Measurements from ENCODE around the gene LSM10.

LSM10 gene

DNA sequence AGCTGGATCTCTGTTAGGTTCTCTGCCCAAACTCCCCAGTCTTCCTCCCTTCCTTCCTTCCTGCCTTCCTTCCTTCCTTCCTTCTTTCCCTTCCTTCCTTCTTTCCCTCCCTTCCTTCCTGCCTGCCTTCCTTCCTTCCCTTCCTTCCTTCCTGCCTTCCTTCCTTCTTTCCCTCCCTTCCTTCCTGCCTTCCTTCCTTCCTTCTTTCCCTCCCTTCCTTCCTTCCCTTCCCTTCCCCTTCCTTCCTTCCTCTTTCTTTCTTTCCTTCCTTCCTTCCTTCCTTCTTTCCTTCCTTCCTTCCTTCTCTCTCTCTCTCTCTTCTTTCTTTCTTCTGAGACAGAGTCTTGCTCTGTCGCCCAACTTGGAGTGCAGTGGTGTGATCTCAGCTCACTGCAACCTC is 8.7 kb upstream of the LSM10 start:
- no peak for DNase-seq

DNA sequence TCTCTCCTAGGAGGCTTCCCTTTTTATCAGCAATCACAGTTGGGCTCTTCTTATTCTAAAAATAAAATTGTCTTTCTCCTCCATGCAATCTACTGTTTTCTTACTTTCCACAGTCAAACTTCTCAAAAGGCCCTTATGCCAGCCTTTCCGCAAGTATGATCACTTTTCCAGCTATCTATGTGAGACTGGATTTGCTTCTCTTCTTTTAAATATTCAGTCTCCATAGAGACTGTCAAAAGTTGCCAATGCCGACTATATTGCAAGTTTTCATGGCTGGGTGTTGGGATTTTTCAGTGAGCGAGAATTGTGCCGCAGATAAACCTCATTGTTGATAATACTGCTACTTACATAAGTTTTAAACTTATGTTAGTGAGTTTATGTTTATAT is 4.8 kb upstream of the LSM10 start:
- no peak for DNase-seq

DNA sequence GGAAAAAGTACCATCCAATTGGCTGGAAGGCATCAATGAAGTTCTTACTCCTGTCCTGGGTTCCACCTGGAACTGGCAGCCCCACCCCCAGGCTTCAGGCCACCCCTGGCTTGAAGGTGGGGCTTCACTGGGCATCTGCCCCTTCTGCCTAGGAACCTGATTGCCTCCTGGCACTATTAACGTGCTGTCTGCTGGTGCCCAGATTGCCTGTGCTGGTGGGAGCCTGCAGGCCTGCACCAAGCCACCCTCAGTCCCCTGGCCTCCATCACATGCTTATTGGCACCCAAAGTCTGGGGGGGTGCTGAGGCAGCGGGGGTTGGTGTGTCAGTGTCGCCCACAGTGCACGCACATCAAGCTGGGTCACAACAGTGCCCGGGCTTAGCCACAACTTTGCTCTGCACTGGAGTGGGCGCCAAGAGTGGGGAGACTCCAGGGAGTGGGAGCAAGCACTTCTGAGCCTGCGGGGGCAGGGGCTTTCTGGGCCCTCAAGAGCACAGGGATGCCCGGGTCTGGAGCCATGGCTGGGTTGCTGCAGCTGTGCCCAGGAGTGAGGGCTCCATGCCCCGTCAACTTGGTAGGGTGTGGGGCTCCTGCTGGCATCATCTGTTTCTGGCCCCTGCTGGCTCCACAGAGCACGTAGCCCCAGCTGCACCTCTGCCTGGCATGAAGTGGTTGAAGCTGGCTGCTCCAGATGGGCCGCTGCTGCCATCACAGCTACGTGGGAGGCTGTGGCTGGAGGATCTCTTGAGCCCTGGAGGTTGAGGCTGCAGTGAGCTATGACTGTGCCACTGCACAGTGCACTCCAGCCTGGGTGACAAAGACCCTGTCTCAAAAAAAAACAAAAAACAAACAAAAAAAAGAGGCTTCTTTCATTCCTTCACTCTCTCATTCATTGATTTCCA is 4.1 kb upstream of the LSM10 start:
- DNase-seq, result no peak

DNA sequence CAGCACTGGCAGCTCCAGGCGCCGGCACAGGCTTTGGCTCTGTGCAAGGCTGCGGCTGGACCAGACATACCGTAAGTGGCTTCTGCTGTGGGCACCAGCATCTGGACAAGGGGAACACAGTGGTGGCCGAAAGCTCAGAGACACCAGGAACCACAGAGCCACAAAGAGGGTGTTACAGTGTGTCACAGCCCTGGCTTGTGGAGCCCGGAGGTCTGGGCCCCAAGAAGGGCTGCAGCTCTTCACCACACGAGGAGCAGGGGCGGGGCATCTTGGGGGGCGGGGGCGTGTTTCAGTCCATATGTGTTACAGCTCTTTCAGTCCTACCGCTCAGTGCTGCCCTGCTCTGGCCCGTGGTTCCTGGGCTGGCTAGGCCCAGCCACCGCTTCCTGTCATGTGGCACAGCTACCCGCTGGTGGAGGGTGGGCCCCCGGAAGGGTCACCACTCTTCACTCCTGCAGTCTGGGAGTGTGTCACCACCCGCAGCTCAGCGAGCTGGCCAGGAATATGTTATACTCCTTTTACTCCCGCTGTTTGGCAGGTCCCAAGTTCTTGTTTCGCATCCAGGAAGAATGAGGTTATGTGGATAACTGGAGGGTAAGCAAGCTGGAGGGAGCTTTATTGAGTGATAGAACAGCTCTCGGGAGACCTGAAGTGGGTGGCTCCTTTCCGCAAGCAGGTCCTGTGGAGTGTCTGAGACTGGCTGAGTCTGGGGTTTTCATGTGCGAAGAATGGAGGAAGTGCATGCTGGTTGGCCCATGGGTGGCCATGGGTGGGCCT is 3.3 kb upstream of the LSM10 start:
- no peak for DNase-seq

DNA sequence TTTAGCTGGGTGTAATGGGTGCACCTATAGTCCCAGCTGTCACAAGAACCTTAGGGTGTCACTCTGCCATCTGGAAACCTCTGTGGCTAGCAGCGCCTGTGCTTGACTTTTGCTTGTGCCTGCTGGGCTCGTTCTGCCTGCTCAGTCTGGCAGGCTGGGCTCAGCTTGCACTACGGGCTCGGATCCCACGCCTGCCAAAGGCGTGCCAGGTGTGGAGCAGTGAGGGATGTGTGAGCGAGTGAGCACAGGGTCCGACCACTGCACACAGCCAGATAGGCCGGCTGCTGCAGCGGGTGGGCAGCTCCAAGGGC is 2.8 kb upstream of the LSM10 start:
- no peak for DNase-seq

DNA sequence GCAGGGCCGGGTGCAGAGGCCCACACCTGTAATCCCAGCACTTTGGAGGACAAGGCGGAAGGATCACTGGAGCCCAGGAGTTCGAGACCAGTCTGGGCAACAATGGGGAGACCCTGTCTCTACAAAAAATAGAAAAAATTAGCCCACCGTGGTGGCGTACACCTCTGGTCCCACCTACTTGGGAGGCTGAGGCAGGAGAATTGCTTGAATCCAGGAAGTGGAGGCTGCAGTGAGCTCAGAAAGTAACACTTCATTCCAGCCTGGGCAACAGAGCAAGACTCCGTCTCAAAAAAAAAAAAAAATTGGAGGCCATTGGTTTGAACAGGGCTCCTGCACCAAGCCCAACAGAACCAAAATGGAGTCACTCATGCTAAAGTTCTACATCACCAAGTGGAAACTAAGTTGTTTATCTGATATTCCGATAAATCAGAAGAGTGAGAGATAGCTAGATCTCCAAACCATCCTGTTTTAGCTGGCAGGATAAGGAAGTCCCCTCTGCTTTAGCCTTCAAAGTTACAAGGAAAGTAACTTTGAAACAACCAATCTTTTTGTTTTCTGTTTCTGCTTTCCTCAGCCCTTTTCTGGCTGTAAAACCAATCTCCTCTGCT is 766 bp upstream of the LSM10 start:
- DNase-seq, result no peak

DNA sequence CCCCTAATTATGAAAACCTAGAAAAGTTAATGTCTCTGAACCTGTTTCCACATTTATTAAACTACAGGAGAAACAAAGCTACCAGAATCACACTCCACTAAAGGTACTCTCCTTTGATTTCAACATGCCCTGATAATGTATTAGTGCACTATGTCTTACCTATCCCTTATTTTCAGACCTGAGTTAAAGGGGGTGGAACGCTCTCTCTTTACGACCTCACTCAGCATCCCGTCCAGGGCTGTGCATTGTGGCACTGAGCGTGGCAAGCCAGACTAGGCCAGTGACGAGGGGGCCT is 678 bp downstream of the LSM10 start:
- no peak for DNase-seq

DNA sequence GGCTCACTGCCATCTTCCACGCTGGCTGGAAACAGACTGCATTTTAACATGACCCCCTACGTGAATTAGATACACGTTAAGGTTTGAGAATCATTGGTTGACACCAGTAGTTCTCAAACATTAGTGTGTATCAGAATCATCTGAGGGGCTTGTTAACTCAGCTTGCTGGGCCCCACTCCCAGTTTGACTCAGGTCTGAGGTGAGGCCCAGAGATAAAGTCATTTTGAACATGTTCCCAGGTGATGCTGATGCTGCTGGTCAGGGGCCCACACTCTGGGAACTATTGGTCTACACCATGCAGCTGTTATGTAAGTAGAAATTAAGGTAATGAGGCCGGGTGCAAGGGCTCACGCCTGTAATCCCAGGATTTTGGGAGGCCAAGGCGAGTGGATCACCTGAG is 1.3 kb downstream of the LSM10 start:
- no peak for DNase-seq

DNA sequence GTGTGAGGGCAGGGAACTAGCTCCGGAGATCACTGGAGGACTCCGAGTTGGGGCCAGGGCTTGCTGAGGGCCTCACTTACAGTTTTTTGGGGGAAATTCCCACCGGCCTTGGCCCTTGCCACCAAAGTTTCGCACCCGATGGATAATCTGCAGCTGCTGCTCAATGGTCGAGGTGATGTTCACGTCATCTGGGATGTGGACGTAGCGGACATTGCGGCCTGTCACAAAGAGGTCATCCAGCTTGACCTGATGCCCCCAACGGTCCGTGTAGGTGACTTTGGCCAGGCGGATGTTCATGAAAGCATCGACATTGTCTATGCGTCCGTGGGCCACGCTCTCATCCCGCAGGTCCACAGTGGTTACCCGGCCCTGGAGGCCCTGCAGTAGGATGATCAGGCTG is 4.0 kb downstream of the LSM10 start:
- DNase-seq, result no peak

DNA sequence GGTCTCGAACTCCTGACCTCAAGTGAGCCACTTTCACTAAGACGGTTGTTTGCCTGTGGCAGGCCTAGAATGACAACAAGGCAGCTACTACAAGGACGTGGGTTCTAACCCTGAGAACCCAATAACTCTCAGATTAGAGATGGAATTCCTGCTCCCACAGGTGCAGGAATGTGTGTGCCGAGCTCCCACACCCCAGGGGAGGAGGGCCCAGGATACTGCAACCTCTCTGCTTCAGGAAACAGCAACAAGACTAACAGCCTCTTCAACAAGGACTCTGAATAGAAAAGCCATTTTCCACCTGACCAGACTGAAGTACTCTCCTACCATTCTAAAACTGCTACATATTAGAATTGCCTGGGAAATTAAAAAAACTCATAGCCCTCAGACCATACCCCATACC is 4.9 kb downstream of the LSM10 start:
- no peak for DNase-seq

DNA sequence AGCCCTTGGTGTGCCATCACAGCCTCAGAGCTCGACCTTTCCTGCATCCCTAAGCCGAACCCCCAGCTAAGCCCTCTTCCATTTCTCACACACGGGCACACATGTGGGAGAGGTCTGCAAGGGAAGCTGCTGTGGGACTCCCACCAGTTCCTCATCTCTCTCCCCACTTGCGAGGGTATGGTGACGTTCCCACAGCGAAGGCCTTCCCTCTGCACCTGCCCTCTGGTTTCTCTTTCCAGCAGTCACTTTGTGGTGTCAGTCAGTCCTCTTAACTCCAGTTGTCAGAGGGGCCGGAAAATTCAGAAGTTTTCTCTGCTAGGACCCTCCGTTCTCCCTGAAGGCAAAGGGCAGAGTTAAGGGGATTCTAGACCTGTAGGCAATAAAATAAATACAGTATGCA is 6.4 kb downstream of the LSM10 start:
- DNase-seq, result no peak

DNA sequence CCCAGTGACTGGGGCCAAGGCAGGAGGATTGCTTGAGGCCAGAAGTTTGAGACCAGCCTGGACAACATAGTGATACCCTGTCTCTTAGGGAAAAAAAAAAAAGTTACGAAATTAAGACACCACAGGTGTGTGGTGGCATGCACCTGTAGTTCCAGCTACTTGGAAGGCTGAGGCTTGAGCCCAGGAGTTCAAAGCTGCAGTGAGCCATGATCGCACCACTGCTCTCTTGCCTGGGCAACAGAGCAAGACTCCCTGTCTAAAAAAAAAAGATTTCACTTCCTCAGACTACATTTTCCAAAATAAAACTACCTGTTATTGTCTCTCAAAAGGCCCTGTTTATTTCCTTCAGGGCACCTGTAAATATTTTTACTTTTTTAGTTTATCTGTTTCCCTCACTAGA is 7.3 kb downstream of the LSM10 start:
- DNase-seq, result no peak

DNA sequence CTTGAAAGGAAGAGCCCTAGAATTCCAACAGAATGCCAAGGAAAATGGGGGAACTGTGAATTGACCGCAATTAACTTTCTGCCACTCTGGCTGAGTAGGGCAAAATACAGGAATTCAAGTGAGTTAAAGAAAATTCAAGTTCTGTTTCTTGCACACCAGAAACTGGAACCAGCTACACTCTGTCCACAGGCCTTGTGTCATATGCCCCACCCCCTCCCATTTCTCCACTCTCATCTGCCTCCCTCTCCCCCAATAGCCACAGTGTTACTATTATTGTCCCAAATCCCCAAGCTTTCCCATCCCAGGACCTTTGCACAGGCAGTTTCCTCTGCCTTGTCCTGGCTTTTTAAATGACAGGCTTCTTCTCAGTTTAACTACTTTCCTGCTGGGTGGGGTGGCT is 7.7 kb downstream of the LSM10 start:
- DNase-seq, result no peak

DNA sequence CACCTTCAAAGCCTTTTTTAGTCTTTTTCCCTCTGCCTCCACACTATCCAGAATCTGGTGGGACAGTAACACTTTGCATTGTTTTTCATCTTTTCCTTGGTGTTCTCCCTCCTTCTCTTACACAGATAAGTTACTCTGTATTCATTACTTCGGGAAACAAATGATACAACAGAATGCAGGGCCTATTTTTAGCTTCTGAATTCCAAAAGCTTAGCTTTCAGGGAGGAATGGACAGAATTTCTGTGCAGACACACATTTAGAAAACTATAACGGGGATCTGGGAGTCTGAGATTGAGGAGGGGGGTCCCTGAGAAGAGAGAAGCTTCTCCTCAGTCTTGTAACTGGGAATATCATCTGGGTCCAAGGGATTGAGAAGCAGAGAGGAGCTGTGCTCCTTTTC is 8.4 kb downstream of the LSM10 start:
- DNase-seq, result no peak

DNA sequence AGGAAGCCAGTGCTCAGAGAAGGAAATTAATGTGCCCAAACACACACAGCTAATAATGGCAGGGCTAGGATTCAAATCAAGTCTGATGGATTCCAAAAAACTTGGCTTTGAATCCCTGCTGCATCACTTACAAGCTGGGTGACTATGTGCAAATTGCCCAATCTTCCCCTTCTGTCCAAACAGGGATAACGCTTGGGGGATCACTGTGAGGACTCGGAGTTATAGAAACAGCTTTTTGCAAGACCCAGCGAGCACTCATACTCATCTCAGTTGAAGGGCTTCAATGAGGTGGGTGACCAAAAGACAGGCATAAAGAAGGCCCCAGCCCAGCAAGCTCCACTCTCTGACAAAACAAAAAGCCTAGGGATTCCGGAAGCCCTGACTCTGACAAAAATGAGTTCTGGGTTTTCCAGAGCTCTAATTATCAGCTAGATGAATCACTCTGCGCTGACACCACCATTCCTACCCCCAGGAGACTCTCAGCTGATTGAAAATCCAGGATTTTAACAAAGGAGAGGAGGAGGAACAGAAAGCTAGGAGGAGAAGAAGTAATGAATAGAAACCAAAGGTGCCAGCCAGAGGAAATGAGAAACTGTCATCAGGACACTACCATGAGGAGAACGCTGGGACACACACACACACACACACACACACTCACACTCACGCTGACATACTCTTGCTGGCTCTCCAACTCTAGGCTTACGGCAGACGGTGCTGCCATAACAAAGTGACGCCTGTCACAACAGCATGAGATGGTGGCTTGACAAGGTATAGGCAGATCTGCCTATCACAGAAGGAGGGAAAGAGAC is 10.4 kb downstream of the LSM10 start:
- no peak for DNase-seq

DNA sequence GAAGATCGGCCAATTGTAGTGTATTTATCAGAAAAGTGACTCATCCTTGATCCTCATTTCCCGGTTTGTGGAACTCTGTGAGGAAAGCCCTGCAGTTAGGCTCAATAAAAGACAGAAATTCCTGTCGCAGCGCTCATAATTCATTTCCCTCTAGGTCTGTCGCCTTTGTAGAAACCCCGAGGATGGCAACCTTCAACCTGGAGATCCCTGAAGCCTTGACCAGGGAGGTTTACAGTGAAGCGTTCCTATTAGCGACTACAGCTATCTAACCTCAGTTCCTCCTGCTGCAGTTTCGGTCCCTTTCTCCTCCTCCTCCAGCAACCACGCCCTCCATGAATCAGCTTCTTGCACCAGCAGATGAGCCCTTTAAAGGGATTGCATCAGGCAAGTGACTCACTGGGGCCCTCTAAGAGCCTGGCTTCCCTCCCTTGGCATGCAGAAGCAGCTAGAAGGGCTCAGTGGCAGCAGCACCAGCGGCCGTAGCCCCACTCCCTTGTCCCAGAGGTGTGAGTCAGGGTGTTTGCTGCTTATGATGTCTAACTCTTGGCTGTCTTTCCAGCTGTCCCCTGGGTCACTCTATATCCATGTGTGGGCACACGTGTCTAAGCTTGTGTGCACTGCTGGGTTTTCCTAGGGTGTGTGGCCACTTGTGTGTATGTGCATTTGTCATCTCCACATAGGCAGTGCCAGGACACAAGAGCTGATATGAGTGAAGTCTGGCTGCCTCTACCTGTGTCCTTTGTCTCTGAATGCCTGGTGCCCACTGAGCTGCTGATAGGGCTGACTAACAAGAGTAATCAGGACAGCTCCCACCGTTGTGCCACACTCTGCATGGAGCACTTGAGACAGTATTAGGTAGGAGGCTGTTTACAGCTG is 11.2 kb downstream of the LSM10 start:
- DNase-seq, result peak; percentile 87

DNA sequence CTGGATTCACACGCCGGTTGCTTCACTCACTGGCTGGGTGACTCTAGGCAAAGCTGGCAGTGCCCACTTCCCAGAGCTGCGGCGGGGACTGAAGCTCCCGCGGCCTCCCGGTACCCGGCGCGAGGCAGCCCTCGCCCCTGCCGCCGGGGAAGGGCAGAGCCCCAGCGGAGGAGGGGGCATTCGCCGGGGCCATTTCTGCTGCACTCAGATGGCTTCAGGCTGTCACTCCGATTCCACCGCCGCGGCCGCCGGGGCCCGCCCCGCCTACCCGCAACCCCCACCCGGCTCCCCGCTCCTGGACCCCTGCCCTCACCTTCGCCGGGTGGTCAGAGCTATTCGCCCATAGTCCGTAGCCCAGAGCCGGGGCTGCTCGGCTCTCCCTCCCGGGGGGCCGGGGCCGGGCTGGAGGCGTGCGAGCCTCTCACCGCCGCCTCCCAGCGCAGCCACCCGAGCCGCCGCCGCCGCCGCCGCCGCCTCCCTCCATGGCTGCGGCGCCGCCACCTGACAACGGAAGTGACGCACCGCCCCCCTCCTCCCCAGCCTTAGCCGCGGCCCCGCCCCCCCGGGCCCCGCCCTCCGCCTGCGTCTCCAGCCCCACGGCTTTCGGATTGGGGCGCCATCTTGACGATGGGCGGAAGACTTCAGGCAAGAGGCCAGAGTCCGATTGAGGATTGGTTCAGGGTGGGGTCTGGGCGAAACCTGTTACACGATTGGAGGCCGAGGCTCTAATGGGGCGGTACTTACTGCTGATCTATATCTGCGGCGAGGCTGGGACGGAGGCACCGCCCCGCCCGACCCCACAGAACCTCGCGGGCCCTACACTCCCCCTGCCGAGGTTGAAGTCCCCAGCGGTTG is 12.1 kb downstream of the LSM10 start, which contains the start of gene STK40:
Gene STK40, minus strand, starts transcription at position 515 of the 855 bp plus-strand sequence. CDS start 24,592 bp downstream, outside the sequence.
- DNase-seq, result peak; percentile 100

DNA sequence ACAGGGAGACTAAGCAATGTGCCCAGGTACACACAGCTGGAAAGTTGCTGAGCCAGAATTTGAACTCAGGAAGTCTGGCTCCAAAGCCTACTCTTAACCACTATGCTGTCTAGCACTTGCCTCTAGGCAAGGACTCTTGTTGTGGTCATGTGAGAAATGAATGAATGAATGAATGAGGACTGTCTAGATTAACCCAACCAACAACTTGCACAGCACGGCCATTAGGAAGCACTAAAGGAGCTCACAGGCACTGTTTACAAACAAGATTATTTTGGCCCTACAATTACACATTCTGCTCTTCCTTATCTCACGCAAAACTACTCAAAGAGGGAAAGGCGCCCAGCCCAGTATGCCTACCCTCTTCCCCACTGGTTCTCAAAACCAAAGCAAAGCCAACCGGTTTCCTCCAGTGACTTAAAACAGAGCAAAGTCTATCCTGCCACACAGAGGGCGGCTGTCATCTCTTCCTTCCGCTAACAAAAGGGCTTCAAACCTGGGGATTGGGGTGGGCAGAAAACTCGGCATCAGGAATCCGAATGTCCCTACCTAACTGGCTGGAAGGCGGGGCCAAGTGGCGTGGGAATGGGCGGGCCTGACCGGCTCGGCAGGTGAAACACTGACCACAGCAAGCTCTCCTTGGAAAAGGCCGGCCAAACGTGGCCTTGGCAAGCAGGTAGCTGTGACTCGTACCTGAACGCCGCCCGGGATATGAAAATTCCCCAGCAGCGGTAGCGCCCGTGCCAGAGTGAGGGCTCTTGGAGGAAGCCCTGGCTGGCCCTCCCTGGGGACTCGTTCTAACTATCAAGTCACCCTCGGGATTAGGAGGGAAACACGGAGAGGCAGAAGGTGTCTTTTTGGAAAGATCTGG is 12.9 kb downstream of the LSM10 start:
- DNase-seq, result peak; percentile 75

DNA sequence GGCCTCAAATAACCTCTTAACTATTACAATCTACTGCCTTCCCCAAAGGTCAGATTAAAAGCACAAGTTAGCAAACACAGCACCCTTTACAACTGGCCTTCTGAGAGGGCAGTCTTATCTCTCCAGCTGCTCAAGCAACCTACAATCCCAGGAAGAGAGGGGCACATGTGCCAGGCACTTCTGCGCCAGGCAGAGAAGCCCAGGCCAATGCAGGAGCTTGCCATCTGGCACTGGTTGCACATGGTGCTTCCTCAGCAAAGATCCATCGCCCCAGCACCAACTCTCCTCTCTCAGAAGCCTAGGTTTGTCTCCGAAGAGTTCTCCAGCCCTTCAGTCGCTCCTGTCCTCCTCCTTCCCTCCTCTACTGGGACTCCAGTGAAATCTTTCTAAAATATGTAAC is 14.5 kb downstream of the LSM10 start:
- DNase-seq, result no peak

DNA sequence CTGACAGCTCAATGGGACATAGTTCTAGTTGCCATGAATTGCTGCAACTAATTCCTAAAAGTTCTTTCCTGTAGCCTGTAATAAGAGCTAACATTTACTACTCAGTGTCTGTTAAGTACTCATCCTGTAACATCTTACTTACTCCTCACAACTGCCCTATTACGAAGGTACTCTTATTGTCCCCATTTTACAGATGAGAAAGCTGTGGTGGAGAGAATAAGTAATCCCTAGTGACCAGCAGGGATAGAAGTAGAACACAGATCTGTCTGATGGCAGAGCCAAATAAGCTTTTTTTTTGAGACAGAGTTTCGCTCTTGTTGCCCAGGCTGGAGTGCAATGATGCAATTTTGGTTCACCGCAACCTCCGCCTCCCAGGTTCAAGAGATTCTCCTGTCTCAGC is 15.0 kb downstream of the LSM10 start:
- no peak for DNase-seq
